Keratinocyte (primary cell): ENCODE measurements around the gene LRRC4C.
A peak's percentile ranks its signal among the peaks of the same experiment; 100 is the strongest.

Source experiments
- CTCF ChIP-seq, 3 experiments: IDR thresholded peaks in 1 of 3; conservative IDR thresholded peaks in 1 of 3; optimal IDR thresholded peaks in 1 of 3; 2 replicates in 2 of 3; 3 replicates in 1 of 3; pipeline versions ENCODE3 to v1.5.1; 2011; ENCODE audit warnings: low read length in 3 of 3, mild to moderate bottlenecking in 3 of 3, moderate library complexity in 2 of 3, control low read depth in 1 of 3, inconsistent platforms in 1 of 3; ENCODE audit not compliant: insufficient read depth in 2 of 3; ENCODE audit errors: extremely low read depth in 1 of 3
- EZH2 ChIP-seq: IDR thresholded peaks from one replicate; pipeline ENCODE4 v1.6.1; 2012; ENCODE audit warnings: inconsistent platforms, mild to moderate bottlenecking, low read length, moderate library complexity

GRCh38 chr11:41201156-41201555 is 258.3 kb downstream of the LRRC4C start:
- TF ChIP-seq CTCF (optimal IDR thresholded peaks at IDR 0.05 in 1 of 3, IDR thresholded peaks at IDR 0.05 in 1 of 3, conservative IDR thresholded peaks at IDR 0.05 in 1 of 3; ENCODE audit: extremely low read depth in 1 of 3, insufficient read depth in 2 of 3, low read length in 3 of 3): peak; percentile 44 to 49 (median 48)
- no peak for TF ChIP-seq EZH2
